GM06990 (cell line): ENCODE measurements around the gene RIPPLY3.
"Not testable (repeated sequence)": the region's sequence is repeated elsewhere in the genome, so short reads cannot be mapped to it uniquely, and the experiment has no call there.

Source experiments
- DNase-seq: peaks from one replicate; pipeline ENCODE4 v3.0.0-alpha.2; 2011; ENCODE audit not compliant: insufficient read length; ENCODE audit errors: extremely low read depth
- H3K27me3 ChIP-seq: replicated peaks from 2 replicates; pipeline ENCODE4 v1.6.0; 2011; ENCODE audit warnings: low read length; ENCODE audit not compliant: control insufficient read depth, insufficient read depth
- H3K36me3 ChIP-seq: 2 replicates; pipeline ENCODE4 v1.5.1; 2011; ENCODE audit warnings: low read length; ENCODE audit not compliant: control insufficient read depth, insufficient read depth
- H3K4me3 ChIP-seq: replicated peaks from 2 replicates; pipeline ENCODE4 v1.5.1; 2011; ENCODE audit warnings: low read depth, mild to moderate bottlenecking, control low read depth, low read length
- TF ChIP-seq, protein P1 (sequence below): IDR thresholded peaks from 2 replicates; pipeline ENCODE4 v1.5.1; 2011; ENCODE audit warnings: low read length, control low read depth, mild to moderate bottlenecking, inconsistent platforms; ENCODE audit not compliant: insufficient read depth, poor library complexity, severe bottlenecking

RIPPLY3 gene

GRCh38 chr21:37047079-37047478 is 40.6 kb downstream of the RIPPLY3 start:
- TF ChIP-seq, protein P1, sequence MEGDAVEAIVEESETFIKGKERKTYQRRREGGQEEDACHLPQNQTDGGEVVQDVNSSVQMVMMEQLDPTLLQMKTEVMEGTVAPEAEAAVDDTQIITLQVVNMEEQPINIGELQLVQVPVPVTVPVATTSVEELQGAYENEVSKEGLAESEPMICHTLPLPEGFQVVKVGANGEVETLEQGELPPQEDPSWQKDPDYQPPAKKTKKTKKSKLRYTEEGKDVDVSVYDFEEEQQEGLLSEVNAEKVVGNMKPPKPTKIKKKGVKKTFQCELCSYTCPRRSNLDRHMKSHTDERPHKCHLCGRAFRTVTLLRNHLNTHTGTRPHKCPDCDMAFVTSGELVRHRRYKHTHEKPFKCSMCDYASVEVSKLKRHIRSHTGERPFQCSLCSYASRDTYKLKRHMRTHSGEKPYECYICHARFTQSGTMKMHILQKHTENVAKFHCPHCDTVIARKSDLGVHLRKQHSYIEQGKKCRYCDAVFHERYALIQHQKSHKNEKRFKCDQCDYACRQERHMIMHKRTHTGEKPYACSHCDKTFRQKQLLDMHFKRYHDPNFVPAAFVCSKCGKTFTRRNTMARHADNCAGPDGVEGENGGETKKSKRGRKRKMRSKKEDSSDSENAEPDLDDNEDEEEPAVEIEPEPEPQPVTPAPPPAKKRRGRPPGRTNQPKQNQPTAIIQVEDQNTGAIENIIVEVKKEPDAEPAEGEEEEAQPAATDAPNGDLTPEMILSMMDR, result no peak
- Histone ChIP-seq H3K36me3 (no peaks in the 10 kb centered on the region), H3K4me3 (no peak overlapping the region), H3K27me3 (no peaks in the 10 kb centered on the region)
- no peak for DNase-seq

DNA sequence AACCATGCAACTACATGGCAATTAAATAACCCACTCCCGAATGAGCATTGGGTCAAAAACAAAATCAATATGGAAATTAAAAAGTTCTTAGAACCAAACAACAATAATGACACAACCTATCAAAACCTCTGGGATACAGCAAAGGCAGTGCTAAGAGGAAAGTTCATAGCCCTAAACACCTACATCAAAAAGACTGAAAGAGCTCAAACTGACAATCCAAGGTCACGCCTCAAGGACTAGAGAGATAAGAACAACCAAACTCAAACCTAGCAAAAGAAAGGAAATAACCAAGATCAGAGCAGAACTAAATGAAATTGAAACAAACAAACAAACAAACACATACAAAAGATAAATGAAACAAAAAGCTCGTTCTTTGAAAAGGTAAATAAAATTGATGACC is 43.2 kb downstream of the RIPPLY3 start:
- DNase-seq, H3K36me3 ChIP-seq, H3K4me3 ChIP-seq, H3K27me3 ChIP-seq: not testable (repeated sequence)

DNA sequence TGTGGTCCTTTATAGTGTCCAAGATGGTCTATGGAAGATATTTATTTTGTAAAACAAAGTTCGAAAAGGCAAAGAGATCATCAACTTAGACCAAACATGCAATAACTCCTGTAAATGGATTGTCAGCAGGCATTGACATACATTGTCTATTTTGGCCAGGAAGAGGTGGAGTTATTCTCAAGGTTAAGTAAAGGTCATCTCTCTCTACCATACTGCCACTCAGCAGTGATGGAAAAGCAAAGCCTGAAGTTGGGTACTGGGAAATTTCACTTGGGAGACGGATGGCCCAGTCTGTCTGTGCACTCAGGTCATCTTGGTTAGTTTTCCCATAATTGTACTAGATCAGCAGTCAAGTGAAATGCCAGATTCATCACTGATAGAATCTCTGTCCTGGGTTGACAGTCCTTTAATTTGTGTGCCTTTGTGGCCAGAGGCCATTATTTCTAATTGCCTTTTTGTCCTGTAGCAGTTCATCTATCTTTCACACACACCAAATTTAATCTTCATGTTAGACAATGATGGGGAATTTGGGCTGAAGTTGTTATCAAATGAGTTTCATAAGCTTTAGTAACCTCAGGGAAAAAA is 48.9 kb downstream of the RIPPLY3 start:
- Histone ChIP-seq H3K27me3 (no peaks in the 10 kb centered on the region), H3K36me3 (no peaks in the 10 kb centered on the region), H3K4me3 (no peak overlapping the region)
- DNase-seq, result no peak
- TF ChIP-seq, protein P1, result no peak

DNA sequence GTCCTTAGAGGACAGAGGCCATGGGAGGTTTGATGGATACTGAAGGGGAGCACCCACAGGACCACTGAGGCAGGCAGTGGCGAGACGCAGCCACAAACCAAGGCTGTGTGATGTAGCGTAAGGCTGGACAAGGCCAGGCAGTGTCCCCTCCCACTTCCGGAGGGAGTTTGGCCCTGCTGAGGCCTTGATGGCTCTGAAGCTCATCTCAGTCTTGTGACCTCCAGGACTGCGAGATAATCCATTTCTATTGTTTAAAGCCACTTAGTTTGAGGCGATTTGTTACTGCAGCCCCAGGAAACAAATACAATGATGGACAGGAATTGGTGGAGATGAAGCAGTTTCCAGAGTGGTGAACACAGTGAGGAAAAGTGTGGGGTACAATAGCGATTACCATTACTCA is 51.1 kb downstream of the RIPPLY3 start:
- DNase-seq, result no peak

DNA sequence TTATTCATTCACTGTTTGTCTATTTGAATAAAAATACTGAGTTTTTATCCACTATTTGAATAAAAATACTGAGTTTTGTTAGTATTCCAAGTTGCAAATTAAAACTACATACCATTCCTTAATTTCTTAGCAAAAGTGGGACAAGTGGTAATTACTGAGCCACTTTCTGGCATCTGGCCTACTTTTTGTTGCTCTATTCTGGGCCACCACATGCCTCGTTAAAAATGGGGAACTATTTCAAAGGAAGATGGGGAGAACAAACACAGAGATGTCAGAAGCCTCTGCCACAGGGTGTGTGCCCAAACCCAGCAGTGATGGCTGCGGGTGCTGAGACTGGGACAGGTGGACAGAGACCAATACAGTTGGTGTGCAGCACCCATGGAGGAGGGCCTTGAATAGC is 51.8 kb downstream of the RIPPLY3 start:
- Histone ChIP-seq H3K36me3 (no peaks in the 10 kb centered on the region), H3K27me3 (no peaks in the 10 kb centered on the region), H3K4me3 (no peak overlapping the region)
- TF ChIP-seq, protein P1, result no peak
- DNase-seq, result no peak

More for the DNA sequence above, 51.1 kb downstream of the RIPPLY3 start:
- no peaks in the 10 kb centered on the region for H3K27me3 ChIP-seq
- no peak overlapping the region for H3K4me3 ChIP-seq
- TF ChIP-seq, protein P1, result no peak
- no peaks in the 10 kb centered on the region for H3K36me3 ChIP-seq

DNA sequence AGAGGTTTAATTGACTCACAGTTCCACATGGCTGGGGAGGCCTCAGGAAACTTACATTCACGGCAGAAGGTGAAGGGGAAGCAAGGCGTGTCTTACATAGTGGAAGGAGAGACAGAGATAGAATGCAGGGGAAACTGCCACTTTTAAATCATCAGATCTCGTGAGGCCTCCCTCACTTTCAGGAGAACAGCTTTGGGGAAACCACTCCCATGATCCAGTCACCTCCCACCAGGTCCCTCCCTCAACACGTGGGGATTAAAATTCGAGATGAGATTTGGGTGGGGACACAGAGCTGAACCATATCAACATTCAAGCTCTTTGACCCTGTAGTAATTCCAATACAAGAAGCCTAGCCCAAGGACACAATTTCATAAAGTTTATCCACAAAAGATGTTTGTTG is 52.7 kb downstream of the RIPPLY3 start:
- TF ChIP-seq, protein P1, result no peak
- H3K4me3 ChIP-seq, result no peak overlapping the region
- H3K27me3 ChIP-seq, result no peaks in the 10 kb centered on the region
- DNase-seq, result no peak
- H3K36me3 ChIP-seq, result no peaks in the 10 kb centered on the region
